Stimulated activated CD4-positive, alpha-beta T cell treated with anti-CD3 and anti-CD28 coated beads, Interleukin-2, amount 100 ng/mL, for 4 hours (primary cell): ENCODE data around the gene PTPRK.

ENCODE experiments used
- DNase-seq: peaks from one replicate; pipeline ENCODE4 v3.0.0-alpha.2; 2020; ENCODE audit warnings: low read depth

The PTPRK gene

GRCh38 chr6:128389820-128390534 lies 130.4 kb downstream of the PTPRK start:
- DNase-seq, result no peak

- no peak for DNase-seq
These were observed 132.0 kb downstream of the PTPRK start for GRCh38 chr6:128388380-128388779.

DNA sequence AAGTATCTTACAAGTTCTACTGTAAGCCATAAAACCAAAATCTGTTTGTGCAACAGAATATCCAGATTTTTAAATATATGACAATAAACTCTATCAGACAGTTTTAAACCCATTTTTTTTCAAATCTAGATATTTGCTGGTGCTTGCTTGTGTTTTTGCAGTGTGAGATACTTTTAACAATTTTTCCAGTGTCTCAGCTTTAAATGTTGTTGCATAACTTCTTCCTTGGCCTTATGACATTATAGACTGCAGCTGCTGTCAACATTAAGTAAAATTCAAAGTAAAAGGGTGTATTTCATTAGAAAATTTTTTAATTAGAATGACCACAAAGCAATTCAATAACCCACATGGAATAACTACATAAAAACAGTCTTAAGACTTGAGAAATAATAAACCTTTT lies 139.5 kb downstream of the PTPRK start:
- no peak for DNase-seq

GRCh38 chr6:128379577-128379976 lies 140.8 kb downstream of the PTPRK start:
- DNase-seq, result no peak

GRCh38 chr6:128376952-128377503 lies 143.4 kb downstream of the PTPRK start:
- no peak for DNase-seq

DNA sequence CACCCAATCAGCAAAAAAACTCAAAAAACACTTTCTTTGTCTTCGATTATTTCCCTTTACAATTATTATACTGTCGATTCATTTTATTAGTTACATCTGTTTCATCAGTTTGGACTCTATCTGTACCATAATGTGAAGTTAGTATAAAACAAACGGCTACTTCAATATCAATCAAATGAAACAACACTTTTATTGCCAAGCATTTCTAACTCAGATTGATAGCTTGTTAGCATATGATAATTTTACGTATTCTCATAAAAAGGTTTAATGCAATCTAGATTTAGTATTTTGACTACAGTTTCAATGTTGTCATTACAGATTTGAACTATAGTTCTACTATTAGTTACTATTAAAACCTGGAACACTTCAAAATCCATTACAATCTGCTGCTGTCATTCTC lies 149.3 kb downstream of the PTPRK start:
- no peak for DNase-seq

DNA sequence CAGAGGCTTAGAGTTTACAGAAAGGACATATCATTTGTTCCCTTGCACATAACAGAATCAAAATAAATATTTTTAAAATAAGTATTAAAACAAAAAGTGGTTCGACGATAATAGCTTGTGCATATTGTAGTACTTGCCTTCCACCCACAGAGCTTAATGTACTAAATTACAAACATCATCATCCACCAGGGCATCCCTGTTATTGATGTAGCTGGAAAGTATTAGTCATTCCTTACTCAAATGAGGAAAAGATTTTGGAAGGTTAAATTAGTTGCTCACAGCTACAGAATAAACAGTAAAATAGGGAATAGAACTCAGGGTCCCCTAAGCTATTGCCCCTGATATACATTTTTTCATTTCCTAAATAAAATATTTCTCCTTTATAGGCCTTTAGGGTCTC lies 150.3 kb downstream of the PTPRK start:
- no peak for DNase-seq

DNA sequence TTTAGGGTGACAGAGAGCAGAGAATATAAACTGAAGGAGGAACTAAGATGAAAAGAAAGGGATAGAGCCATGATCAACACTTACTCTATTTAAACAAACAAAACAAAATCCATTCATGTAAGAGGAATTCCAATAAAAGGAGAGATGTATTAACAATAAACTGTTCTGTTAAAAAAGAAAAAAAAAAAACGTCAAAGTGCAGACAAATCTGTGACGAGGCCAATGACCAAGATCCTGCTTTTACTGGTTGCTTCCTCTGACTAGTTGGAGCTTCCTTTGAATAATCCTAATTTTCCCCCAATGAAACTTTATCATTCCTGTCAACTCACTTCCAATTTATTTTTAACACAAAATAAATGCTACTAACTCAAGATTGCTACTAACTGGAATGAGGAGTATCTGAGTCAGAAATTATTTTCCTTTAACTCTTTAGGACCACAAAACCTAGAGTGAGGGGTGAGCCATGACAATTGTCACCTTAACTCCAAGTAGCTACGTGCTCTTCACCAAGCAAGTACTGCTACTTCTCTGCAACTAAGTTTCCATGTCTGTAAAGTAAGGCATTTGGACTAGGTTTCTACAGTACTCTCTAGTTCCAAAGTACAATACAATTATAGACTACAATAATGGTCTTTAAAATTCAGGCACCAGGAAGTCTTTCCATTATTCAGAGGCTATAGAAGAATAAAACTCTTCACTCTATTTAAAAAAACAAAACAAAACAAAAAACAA lies 152.0 kb downstream of the PTPRK start:
- no peak for DNase-seq

DNA sequence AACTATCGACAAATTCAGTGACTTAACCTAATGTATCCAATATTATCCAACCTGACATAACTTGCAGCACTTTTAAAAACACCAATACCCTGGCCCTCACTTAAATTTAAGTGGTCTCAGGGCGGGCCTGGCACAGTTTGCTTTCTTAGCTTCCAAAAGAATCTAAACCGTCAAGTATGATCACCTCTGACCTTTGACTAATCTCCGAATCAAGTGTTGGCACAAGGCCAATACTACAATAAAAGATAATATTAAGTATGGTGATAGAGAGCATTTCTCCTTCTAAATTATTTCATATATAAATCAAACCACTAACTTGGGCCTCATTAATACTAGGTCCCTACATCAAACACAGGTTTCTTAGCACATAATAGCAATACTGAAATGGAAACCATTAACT lies 153.0 kb downstream of the PTPRK start:
- no peak for DNase-seq

- no peak for DNase-seq
These were observed 154.8 kb downstream of the PTPRK start for GRCh38 chr6:128365520-128366160.

- DNase-seq, result no peak
These were observed 155.5 kb downstream of the PTPRK start for GRCh38 chr6:128364766-128365519.

- DNase-seq, result no peak
These were observed 157.2 kb downstream of the PTPRK start for GRCh38 chr6:128363020-128363813.

DNA sequence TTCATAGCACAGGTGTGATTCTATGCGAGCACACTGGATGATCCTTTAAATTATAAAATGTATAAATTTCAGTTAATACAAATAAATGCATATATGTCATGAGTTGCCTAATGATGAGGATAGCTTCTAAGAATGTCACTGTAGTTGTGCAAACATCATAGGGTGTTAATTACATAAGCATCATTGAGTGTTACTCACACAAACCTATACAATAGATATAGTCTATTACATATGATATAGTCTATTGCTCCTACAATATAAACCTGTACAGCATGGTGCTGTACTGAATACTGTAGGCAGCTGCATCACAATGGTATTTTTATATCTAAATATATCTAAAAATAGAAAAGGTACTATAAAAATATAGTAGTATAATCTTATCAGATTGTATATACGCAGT lies 159.0 kb downstream of the PTPRK start:
- no peak for DNase-seq

DNA sequence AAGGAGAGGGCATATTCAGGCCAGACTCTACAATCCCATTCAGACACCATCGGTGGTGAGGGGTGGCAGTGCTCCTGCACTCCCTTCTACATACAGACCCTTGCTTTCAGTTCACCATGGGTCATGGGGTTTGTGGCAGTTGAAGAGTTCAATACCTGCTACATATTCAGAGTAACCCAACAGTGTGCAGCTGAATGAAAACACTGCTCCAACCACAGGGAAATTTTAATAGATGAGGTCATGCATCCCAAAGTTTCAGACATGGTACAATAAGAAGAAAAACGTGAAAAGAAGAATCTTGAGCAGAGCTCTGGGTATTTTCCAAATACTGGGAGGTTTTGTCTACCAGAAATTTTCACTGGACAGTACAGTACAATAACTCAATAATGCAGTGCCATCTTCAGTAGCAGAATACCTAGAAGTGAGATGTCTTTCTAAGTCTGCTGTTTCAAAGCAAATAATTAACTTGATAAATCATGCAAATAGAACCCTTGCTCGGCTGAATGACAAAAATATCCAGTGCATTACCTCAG lies 162.1 kb downstream of the PTPRK start:
- no peak for DNase-seq

DNA sequence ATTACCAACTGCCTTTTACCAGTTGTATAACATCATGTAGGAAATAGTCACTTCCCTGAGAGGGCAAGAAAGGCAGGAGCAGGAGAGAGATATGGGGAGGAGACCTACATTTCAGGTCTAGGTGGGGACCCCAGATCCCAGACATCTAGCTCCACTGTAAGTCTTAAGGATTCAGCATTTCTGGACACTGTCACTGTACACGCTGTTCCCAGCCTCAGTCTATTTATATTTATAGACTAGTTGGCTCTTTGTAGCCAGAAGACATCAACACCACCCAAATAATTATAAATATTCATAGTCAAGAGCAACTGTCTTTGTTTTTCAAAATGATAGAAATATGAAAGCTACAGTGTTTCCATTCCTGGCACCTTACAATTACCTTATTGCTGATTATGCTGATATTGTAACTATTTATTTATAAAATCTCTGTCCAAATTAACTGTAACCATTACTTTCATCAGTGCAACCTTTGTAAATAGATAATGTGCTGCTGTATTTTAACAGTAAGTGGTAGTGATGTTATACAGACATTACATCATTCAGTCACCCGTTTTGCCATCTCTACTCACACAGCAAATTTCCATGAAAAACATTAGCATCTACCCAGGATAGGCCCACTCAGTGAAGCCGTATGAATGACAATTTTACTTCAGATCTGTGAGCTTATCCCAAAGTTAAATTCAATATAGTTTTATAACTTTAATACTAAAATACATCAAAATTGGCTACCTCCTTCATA lies 162.8 kb downstream of the PTPRK start:
- no peak for DNase-seq

- DNase-seq, result no peak
These were observed 168.0 kb downstream of the PTPRK start for GRCh38 chr6:128352366-128352765.

DNA sequence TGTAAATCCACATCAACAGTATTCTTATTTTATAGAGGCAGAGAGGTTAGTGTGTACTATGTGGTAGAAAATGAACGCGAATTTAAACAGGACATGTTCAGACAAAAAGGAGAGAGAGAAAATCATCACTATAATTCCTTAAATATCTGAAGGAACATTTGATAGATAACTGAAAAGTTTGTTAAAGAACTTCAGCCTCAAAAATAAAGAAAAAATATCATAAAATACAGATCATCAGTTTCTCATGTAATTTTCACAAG lies 169.2 kb downstream of the PTPRK start:
- DNase-seq, result no peak

GRCh38 chr6:128350416-128351254 lies 169.8 kb downstream of the PTPRK start:
- no peak for DNase-seq

DNA sequence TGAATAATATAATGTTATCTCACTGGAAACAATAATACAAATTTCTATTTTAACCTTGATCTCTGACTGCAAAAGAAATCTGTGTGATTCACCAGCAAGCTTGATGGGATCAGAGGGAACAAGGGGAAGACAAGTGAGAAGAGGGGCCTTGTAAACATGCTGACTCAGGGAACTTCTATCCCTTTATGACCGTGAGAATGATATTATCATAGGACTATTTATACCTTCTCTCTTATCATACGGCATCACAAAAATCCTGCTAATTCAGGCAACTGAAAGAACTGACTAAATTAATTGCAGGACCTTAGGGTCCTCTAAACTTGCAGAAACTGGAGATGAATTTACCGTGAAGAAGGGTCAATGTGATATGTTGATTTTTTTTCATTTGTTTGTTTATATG lies 173.3 kb downstream of the PTPRK start:
- DNase-seq, result no peak

DNA sequence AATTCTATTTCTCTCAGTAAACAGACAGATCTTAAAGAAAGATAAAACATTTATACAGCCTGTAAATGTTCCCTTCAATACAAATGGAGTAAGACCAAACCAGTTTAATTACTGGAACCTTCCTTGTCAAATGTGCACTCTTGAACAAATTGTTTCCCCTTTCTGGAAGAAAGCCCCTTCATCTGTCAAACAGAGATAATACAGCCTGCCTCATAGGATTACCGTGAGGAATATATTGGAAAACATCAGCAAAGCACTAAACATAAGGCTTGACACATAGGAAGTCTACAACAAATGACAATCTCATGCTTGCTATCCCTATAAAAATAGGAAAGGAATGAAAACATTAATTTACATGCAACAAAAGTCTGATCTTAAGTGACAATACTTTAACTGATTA lies 173.8 kb downstream of the PTPRK start:
- DNase-seq, result no peak
